Muscle layer of duodenum (tissue), 2 donors: ENCODE data around the gene CIAO1.

Experiments used
- H3K27ac ChIP-seq: one replicate; pipeline ENCODE4 v1.7.0; 2013; ENCODE audit warnings: mild to moderate bottlenecking, low read length
- H3K27me3 ChIP-seq: one replicate; pipeline ENCODE4 v1.7.0; 2013; ENCODE audit warnings: low read depth, mild to moderate bottlenecking, control low read depth, low read length
- H3K36me3 ChIP-seq, 2 donors: one replicate each; pipeline ENCODE4 v1.7.0; 2013; ENCODE audit warnings: low read length in 2 of 2, control low read depth in 1 of 2, mild to moderate bottlenecking in 1 of 2; ENCODE audit not compliant: insufficient read depth in 2 of 2, control insufficient read depth in 1 of 2
- H3K4me1 ChIP-seq, 2 donors: one replicate each; pipeline ENCODE4 v1.7.0; 2013; ENCODE audit warnings: low read length in 2 of 2, mild to moderate bottlenecking in 2 of 2, control low read depth in 1 of 2, moderate library complexity in 1 of 2; ENCODE audit not compliant: insufficient read depth in 2 of 2, control insufficient read depth in 1 of 2
- H3K4me3 ChIP-seq, 2 donors: one replicate each; pipeline ENCODE4 v1.7.0; 2013; ENCODE audit warnings: low read length in 2 of 2, low read depth in 1 of 2, mild to moderate bottlenecking in 1 of 2
- H3K9me3 ChIP-seq, 2 donors: one replicate each; pipeline ENCODE4 v1.7.0; 2013; ENCODE audit warnings: low read length in 2 of 2, control low read depth in 1 of 2, mild to moderate bottlenecking in 1 of 2; ENCODE audit not compliant: control insufficient read depth in 1 of 2
- donor health status: healthy.

Gene CIAO1

GRCh38 chr2:96262306-96262705 is 3.7 kb upstream of the CIAO1 start:
- Histone ChIP-seq H3K4me1 (peaks cover 45 to 77% of the 10 kb centered on the region in 2 donors), H3K27me3 (no peaks in the 10 kb centered on the region), H3K36me3 (peaks cover 8 to 11% of the 10 kb centered on the region in 2 donors), H3K9me3 (no peaks in the 10 kb centered on the region), H3K4me3 (no peak overlapping the region), H3K27ac (no peak overlapping the region)

- no peaks in the 10 kb centered on the region for H3K27me3 ChIP-seq
- peaks cover 38 to 62% of the 10 kb centered on the region in 2 donors for H3K4me1 ChIP-seq
- no peaks in the 10 kb centered on the region for H3K9me3 ChIP-seq
- H3K36me3 ChIP-seq: peaks cover 12 to 17% of the 10 kb centered on the region in 2 donors
- peak overlapping the region; percentile 79 to 98 for H3K4me3 ChIP-seq
- no peak overlapping the region for H3K27ac ChIP-seq
Observed at GRCh38 chr2:96264086-96264485, 1.9 kb upstream of the CIAO1 start.

DNA sequence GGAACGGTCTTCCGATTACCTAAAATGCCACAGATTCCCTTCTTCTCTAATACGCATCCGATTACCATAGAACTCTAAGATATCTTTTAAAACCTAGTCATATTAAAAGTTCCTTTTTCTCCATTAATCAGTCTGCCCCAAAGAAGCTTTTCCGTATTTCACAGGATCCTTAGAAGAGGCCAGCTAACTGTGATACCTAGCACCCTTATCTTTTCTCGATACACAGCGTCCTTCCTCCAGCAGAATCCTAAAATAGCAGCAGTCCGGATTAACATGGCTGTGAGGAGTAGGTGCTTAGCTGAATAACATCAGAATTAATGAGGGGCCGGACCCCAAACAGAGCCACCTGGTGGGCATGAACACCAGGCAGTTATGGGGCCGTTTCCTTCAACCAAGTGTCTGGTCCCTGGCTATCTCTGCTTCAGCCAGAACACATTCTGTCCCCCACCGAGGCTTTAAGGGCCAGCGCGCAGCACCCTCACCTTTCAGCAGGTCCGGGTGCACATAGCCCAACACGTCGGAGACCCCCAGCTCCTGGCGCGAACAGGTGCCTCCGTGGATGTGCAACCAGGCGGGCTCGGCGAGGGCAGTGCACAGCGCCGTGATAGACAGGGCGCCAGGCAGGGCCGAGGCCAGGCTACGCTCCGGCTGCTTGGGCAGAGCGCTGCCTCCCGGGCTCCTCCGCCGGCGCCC is 1.2 kb upstream of the CIAO1 start:
- Histone ChIP-seq H3K4me3 (peak overlapping the region; percentile 79 to 98), H3K36me3 (peaks cover 16 to 21% of the 10 kb centered on the region in 2 donors), H3K27me3 (no peaks in the 10 kb centered on the region), H3K9me3 (no peaks in the 10 kb centered on the region), H3K27ac (peak overlapping the region; percentile 53), H3K4me1 (peaks cover 31 to 55% of the 10 kb centered on the region in 2 donors)

GRCh38 chr2:96265349-96265839 is 631 bp upstream of the CIAO1 start:
- peak overlapping the region; percentile 80 for H3K27ac ChIP-seq
- peaks cover 16 to 21% of the 10 kb centered on the region in 2 donors for H3K36me3 ChIP-seq
- H3K4me3 ChIP-seq: peak overlapping the region; percentile 79 to 98
- H3K27me3 ChIP-seq: no peaks in the 10 kb centered on the region
- H3K9me3 ChIP-seq: no peaks in the 10 kb centered on the region
- peaks cover 25 to 49% of the 10 kb centered on the region in 2 donors for H3K4me1 ChIP-seq

DNA sequence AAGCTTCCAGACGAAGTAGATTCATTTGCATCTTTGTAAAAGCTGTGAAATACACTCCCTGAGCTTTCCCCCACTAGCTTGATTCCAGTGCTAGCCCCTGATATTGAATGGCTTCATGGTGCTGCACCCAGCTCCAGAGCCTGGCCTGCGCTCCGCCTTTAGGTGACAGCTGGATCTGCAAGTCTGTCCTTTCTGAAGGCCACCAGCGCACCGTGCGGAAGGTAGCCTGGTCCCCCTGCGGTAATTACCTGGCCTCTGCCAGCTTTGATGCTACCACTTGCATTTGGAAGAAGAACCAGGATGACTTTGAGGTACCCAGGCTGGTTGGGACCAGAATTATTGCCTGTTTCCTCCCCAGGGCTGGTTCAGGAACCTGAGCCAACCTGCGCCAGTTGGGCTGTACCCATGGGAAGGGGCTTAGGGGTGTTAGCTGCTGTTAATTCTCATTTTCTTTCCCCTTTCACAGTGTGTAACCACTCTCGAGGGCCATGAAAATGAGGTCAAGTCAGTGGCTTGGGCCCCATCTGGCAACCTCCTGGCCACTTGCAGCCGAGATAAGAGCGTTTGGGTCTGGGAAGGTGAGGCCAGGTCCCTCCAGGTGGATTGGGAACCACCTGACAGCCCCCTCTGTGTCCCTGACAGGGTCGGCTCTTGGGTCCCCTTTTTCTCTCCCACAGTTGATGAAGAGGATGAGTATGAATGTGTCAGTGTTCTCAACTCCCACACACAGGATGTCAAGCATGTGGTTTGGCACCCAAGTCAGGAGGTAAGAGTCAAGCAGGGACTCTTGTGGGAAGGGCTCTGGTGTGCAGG is 1.3 kb downstream of the CIAO1 start:
- H3K27ac ChIP-seq: no peak overlapping the region
- no peaks in the 10 kb centered on the region for H3K27me3 ChIP-seq
- H3K4me1 ChIP-seq: peaks cover 12 to 34% of the 10 kb centered on the region in 2 donors
- no peaks in the 10 kb centered on the region for H3K9me3 ChIP-seq
- H3K36me3 ChIP-seq: peaks cover 31 to 34% of the 10 kb centered on the region in 2 donors
- H3K4me3 ChIP-seq: peak overlapping the region; percentile 33 to 98

- Histone ChIP-seq H3K36me3 (peaks cover 51 to 72% of the 10 kb centered on the region in 2 donors), H3K4me3 (no peak overlapping the region), H3K9me3 (no peaks in the 10 kb centered on the region), H3K27ac (no peak overlapping the region), H3K27me3 (no peaks in the 10 kb centered on the region), H3K4me1 (peaks cover 5 to 6% of the 10 kb centered on the region in 2 donors)
Observed at GRCh38 chr2:96271995-96272394, 6.0 kb downstream of the CIAO1 start.

DNA sequence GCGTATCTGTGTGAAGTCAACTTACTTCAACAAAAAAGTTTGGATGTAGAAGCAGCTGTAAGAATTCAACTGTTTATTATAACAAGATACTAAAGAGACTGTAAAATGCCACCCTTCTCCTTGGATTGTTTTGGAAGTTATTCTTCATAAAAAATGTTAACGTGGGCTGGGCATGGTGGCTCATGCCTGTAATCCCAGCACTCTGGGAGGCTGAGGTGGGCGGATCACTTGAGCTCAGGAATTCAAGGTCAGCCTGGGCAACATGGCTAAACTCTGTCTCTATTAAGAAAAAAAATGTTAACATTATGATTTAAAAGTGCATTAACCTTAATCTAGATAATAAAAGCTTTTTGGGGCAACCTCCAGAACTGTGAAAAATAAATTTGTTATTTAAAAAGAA is 7.7 kb downstream of the CIAO1 start:
- H3K27ac ChIP-seq: no peak overlapping the region
- no peaks in the 10 kb centered on the region for H3K27me3 ChIP-seq
- no peak overlapping the region for H3K4me3 ChIP-seq
- H3K4me1 ChIP-seq: no peaks in the 10 kb centered on the region
- no peaks in the 10 kb centered on the region for H3K9me3 ChIP-seq
- peaks cover 63 to 79% of the 10 kb centered on the region in 2 donors for H3K36me3 ChIP-seq

DNA sequence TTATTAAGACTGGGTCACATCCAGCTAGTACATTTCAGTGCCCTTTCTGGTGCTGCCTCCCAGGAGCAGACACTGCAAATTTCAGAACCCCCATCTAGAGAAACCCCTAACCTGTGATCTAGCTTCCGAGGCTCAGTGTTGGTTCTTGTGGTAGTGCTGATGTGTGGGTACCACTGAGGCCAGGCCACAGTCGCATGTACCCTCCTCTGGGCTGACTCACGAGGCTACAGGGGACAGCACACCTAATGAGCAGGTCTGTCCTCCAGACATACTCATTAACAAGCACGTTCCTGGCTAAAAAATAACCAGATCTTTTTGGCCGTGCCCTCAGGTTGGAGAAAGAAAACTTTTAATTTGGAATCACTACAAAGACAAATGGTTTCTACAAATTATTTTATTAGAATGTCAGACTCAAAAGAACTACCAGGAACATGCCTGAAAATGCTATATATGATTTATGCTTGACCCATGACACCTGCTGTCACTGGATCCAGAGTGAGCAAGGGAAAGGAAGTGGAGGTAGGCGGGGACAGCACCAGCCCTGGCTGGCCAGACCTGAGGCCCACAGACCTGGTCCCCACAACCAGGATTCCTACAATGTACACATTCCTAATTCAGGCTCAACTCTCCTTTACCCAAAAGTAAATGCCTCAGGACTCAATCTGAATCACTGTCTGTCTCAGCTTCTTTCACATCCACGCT is 8.5 kb downstream of the CIAO1 start:
- Histone ChIP-seq H3K4me3 (no peak overlapping the region), H3K9me3 (no peaks in the 10 kb centered on the region), H3K27me3 (no peaks in the 10 kb centered on the region), H3K27ac (no peak overlapping the region), H3K4me1 (no peaks in the 10 kb centered on the region), H3K36me3 (peaks cover 64 to 79% of the 10 kb centered on the region in 2 donors)

DNA sequence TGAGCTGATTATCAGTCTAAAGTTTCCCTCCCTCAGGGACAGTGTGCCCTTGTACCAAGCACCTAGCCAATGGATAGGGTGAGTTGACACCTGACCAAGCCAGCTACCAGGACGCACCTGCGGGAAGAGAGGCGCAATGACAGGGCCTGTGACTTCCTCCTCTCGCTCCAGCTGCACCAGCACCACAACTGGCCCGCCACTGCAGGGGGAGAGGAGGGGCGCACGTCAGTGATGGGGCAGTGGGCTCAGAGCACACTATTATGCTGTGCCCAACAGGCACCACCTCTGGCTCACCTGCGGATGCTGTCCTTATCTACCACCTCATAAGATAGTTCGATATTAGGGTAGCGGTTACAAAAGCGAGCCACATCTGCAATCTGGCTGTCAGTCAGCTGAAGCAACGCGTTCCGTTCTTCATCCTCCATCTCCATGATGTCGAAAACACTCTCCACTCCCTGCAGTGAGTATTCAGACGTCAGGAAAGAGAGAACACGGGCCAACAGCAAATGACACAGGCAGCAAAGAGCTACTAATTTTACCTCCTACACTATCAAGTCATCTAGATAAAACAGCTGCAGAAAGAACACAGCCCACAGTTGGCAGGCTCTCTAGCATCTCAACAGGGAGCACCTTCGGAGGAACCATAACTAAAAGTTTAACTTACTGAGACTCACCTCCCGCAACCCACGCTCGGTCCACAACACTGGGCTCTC is 10.9 kb downstream of the CIAO1 start:
- Histone ChIP-seq H3K4me1 (no peaks in the 10 kb centered on the region), H3K36me3 (peaks cover 60 to 84% of the 10 kb centered on the region in 2 donors)

DNA sequence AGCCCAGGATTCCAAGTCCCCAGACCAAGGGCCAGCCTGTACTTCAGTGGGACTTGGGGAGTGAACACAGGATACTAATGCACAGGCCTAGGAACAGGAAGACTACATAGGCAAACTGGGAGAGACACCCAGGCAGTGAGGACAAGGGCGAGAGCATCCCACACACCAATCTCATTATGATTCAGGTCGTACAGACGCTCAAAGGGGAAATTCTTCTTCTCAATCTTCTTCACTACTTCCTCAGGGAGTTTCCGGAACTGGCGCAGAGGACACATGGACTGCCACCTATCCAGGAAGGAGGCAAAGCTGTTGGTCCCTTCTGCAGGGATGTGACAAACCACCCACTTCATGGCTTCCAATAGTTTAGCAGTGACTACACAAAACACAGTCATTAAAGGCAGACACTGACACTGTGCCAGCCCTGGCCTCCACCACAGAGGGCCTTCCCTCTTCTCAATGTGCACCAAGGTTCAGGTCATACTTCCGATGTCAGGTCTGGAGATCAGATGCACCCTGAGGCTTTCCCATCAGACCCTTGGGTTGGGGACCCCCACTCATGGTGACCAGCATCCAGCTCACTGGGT is 21.3 kb downstream of the CIAO1 start:
- Histone ChIP-seq H3K9me3 (no peaks in the 10 kb centered on the region), H3K27ac (no peak overlapping the region), H3K27me3 (no peaks in the 10 kb centered on the region), H3K36me3 (peaks cover 97 to 99% of the 10 kb centered on the region in 2 donors), H3K4me1 (no peaks in the 10 kb centered on the region), H3K4me3 (no peak overlapping the region)

More for the DNA sequence above, 10.9 kb downstream of the CIAO1 start:
- Histone ChIP-seq H3K9me3 (no peaks in the 10 kb centered on the region), H3K4me3 (no peak overlapping the region), H3K27ac (no peak overlapping the region), H3K27me3 (no peaks in the 10 kb centered on the region)
